T-helper 1 cell treated with Interleukin-12 subunit alpha and Interleukin-12 subunit beta and Interleukin-4 antibody, amounts not matched to agents 30 ng/mL and 1 ng/mL, for 36 hours (primary cell): ENCODE measurements around the gene FMN1. TPM values are rescaled to one million over a fixed set of nuclear protein-coding genes. Genes with fewer than 3 reads are reported as not detected.

Experiments
- intact Hi-C: fragments of 100-400 bp; cut with micrococcal nuclease; formaldehyde crosslinking; loops from one replicate; pipeline ENCODE4 v1.15.1; 2024
- total RNA-seq: library from RNA; stranded (reverse); gene quantifications from 2 replicates; pipeline ENCODE4 v1.2.3, GENCODE V29; 2022

Gene FMN1
- total RNA-seq, 1 donor from 2014 or later, result 0.05 TPM

GRCh38 chr15:32941823-32942222 is 252.7 kb downstream of the FMN1 start:
- intact Hi-C loops, result no loop called here

GRCh38 chr15:32936976-32937375 is 257.5 kb downstream of the FMN1 start:
- intact Hi-C loops, result loop anchor here (1.0 kb wide), 1 partner anchor 275 kb away; no protein-coding TSS in a partner anchor

GRCh38 chr15:32936283-32936918 is 258.1 kb downstream of the FMN1 start:
- intact Hi-C loops, result loop anchor here (1.0 kb wide), 1 partner anchor 274 kb away; no protein-coding TSS in a partner anchor

GRCh38 chr15:32935139-32935538 is 259.4 kb downstream of the FMN1 start:
- intact Hi-C loops, result no loop called here

GRCh38 chr15:32933236-32933635 is 261.3 kb downstream of the FMN1 start:
- intact Hi-C loops, result no loop called here

GRCh38 chr15:32928876-32929275 is 265.6 kb downstream of the FMN1 start:
- intact Hi-C loops, result no loop called here

GRCh38 chr15:32927124-32927523 is 267.4 kb downstream of the FMN1 start:
- intact Hi-C loops, result no loop called here

GRCh38 chr15:32923176-32923575 is 271.3 kb downstream of the FMN1 start:
- intact Hi-C loops, result no loop called here

GRCh38 chr15:32922541-32922940 is 272.0 kb downstream of the FMN1 start:
- intact Hi-C loops, result no loop called here

- intact Hi-C loops, result no loop called here
These were observed 274.6 kb downstream of the FMN1 start for GRCh38 chr15:32919749-32920414.

GRCh38 chr15:32918547-32918946 is 276.0 kb downstream of the FMN1 start:
- intact Hi-C loops, result no loop called here

GRCh38 chr15:32910839-32911238 is 283.7 kb downstream of the FMN1 start:
- intact Hi-C loops, result no loop called here

- intact Hi-C loops, result no loop called here
These were observed 285.1 kb downstream of the FMN1 start for GRCh38 chr15:32909431-32909830.

GRCh38 chr15:32908872-32909271 is 285.6 kb downstream of the FMN1 start:
- intact Hi-C loops, result no loop called here

- intact Hi-C loops, result no loop called here
These were observed 286.2 kb downstream of the FMN1 start for GRCh38 chr15:32908135-32908801.

GRCh38 chr15:32905481-32905880 is 289.0 kb downstream of the FMN1 start:
- intact Hi-C loops, result no loop called here

- intact Hi-C loops, result no loop called here
These were observed 290.1 kb downstream of the FMN1 start for GRCh38 chr15:32904448-32904847.

- intact Hi-C loops, result no loop called here
These were observed 290.8 kb downstream of the FMN1 start for GRCh38 chr15:32903591-32904290.

- intact Hi-C loops, result no loop called here
These were observed 292.5 kb downstream of the FMN1 start for GRCh38 chr15:32901995-32902394.

- intact Hi-C loops, result no loop called here
These were observed 293.3 kb downstream of the FMN1 start for GRCh38 chr15:32901192-32901591.

GRCh38 chr15:32899126-32899596 is 295.4 kb downstream of the FMN1 start:
- intact Hi-C loops, result no loop called here

- intact Hi-C loops, result no loop called here
These were observed 296.1 kb downstream of the FMN1 start for GRCh38 chr15:32898414-32898813.
